Subcutaneous adipose tissue (tissue), 4 donors: ENCODE data around the gene ARFIP1. TPM values are rescaled to one million over a fixed set of nuclear protein-coding genes. Genes with fewer than 3 reads are reported as not detected.

Source experiments
- CTCF ChIP-seq: fragments of 450-650 bp; IDR thresholded peaks from one replicate; pipeline ENCODE4 v1.5.1; 2016; ENCODE audit warnings: low read depth, mild to moderate bottlenecking, control low read depth, antibody characterized with exemption, moderate library complexity
- total RNA-seq, 4 donors: library from RNA; depleted of rRNA; stranded (reverse); fragments of >200 nt; gene quantifications; one replicate each; pipeline ENCODE4 v1.1.0, GENCODE V29; 2016

Gene ARFIP1
- total RNA-seq, 4 donors from 2014 or later, result 17.7 to 31.8 (median 27.3) TPM

- TF ChIP-seq CTCF, result no peak
Observed at GRCh38 chr4:152738827-152739226, 40.9 kb upstream of the ARFIP1 start.

- TF ChIP-seq CTCF, result no peak
Observed at GRCh38 chr4:152747444-152747843, 32.3 kb upstream of the ARFIP1 start.

- TF ChIP-seq CTCF, result no peak
Observed at GRCh38 chr4:152748619-152749018, 31.1 kb upstream of the ARFIP1 start.

GRCh38 chr4:152763796-152764195 is 16.0 kb upstream of the ARFIP1 start:
- no peak for TF ChIP-seq CTCF

- no peak for TF ChIP-seq CTCF
Observed at GRCh38 chr4:152771741-152772533, 7.8 kb upstream of the ARFIP1 start.

- no peak for TF ChIP-seq CTCF
Observed at GRCh38 chr4:152773339-152773738, 6.4 kb upstream of the ARFIP1 start.

- no peak for TF ChIP-seq CTCF
Observed at GRCh38 chr4:152773953-152774352, 5.8 kb upstream of the ARFIP1 start.
